WTC11 (cell line): Measurements from ENCODE around the gene GPR27.

Experiments
- FOXJ3 ChIP-seq: sonication (generic); formaldehyde crosslinking; IDR thresholded peaks from 2 replicates; pipeline ENCODE4 v1.9.0; 2021; ENCODE audit warnings: missing genetic modification reagents, mild to moderate bottlenecking, borderline replicate concordance
- FOXP1 ChIP-seq: sonication (generic); formaldehyde crosslinking; IDR thresholded peaks from 2 replicates; pipeline ENCODE4 v1.8.0; 2022; ENCODE audit warnings: missing genetic modification reagents, mild to moderate bottlenecking, moderate library complexity, borderline replicate concordance
- JAZF1 ChIP-seq: fragments of 250-450 bp; sonication (Bioruptor Pico); IDR thresholded peaks from 2 replicates; pipeline ENCODE4 v1.9.0; 2021; ENCODE audit warnings: moderate library complexity, mild to moderate bottlenecking, inconsistent platforms
- NFYB ChIP-seq: sonication (generic); formaldehyde crosslinking; conservative IDR thresholded peaks from 2 replicates; pipeline ENCODE4 v1.8.0; 2022; ENCODE audit warnings: low read depth, missing genetic modification reagents
- PREB ChIP-seq: sonication (generic); formaldehyde crosslinking; IDR thresholded peaks from 2 replicates; pipeline ENCODE4 v1.8.1; 2022; ENCODE audit warnings: mild to moderate bottlenecking, missing genetic modification reagents, moderate library complexity, borderline replicate concordance
- TF ChIP-seq, protein P1 (sequence below): fragments of 200-600 bp; IDR thresholded peaks from 2 replicates; pipeline ENCODE4 v1.8.0; 2022; ENCODE audit warnings: antibody characterized with exemption
- TF ChIP-seq, protein P2 (sequence below): sonication (generic); formaldehyde crosslinking; IDR thresholded peaks from 2 replicates; pipeline ENCODE4 v1.8.1; 2023; ENCODE audit warnings: mild to moderate bottlenecking, missing genetic modification reagents, borderline replicate concordance
- TF ChIP-seq, protein P3 (sequence below): sonication (generic); formaldehyde crosslinking; IDR thresholded peaks from 2 replicates; pipeline ENCODE4 v1.8.1; 2022; ENCODE audit warnings: missing genetic modification reagents, borderline replicate concordance

DNA sequence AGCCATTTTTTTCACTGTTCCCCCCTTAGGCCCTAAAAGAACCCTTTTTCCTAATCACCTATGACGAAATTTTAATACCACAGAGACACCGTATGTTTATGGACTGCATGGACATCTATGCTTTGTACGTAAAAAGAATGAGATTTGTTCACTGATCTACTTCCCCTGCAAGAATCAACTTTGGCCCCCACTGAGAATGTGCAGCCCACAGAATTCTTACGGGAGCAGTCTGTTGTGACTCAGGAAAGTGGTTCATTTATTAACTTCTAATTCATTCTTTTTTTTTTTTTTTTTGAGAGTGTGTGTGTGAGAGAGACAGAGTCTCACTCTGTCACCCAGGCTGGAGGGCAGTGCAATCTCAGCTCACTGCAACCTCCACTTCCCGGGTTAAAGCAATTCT is 46.1 kb upstream of the GPR27 start:
- TF ChIP-seq, protein P1, sequence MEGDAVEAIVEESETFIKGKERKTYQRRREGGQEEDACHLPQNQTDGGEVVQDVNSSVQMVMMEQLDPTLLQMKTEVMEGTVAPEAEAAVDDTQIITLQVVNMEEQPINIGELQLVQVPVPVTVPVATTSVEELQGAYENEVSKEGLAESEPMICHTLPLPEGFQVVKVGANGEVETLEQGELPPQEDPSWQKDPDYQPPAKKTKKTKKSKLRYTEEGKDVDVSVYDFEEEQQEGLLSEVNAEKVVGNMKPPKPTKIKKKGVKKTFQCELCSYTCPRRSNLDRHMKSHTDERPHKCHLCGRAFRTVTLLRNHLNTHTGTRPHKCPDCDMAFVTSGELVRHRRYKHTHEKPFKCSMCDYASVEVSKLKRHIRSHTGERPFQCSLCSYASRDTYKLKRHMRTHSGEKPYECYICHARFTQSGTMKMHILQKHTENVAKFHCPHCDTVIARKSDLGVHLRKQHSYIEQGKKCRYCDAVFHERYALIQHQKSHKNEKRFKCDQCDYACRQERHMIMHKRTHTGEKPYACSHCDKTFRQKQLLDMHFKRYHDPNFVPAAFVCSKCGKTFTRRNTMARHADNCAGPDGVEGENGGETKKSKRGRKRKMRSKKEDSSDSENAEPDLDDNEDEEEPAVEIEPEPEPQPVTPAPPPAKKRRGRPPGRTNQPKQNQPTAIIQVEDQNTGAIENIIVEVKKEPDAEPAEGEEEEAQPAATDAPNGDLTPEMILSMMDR = no peak
- TF ChIP-seq PREB (CRISPR knock-in tag) (no peak), NFYB (CRISPR knock-in tag) (no peak), FOXP1 (CRISPR knock-in tag) (no peak), JAZF1 (CRISPR knock-in tag) (no peak), FOXJ3 (CRISPR knock-in tag) (no peak)
- TF ChIP-seq, protein P2, sequence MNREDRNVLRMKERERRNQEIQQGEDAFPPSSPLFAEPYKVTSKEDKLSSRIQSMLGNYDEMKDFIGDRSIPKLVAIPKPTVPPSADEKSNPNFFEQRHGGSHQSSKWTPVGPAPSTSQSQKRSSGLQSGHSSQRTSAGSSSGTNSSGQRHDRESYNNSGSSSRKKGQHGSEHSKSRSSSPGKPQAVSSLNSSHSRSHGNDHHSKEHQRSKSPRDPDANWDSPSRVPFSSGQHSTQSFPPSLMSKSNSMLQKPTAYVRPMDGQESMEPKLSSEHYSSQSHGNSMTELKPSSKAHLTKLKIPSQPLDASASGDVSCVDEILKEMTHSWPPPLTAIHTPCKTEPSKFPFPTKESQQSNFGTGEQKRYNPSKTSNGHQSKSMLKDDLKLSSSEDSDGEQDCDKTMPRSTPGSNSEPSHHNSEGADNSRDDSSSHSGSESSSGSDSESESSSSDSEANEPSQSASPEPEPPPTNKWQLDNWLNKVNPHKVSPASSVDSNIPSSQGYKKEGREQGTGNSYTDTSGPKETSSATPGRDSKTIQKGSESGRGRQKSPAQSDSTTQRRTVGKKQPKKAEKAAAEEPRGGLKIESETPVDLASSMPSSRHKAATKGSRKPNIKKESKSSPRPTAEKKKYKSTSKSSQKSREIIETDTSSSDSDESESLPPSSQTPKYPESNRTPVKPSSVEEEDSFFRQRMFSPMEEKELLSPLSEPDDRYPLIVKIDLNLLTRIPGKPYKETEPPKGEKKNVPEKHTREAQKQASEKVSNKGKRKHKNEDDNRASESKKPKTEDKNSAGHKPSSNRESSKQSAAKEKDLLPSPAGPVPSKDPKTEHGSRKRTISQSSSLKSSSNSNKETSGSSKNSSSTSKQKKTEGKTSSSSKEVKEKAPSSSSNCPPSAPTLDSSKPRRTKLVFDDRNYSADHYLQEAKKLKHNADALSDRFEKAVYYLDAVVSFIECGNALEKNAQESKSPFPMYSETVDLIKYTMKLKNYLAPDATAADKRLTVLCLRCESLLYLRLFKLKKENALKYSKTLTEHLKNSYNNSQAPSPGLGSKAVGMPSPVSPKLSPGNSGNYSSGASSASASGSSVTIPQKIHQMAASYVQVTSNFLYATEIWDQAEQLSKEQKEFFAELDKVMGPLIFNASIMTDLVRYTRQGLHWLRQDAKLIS (CRISPR knock-in tag) = no peak
- TF ChIP-seq, protein P3, sequence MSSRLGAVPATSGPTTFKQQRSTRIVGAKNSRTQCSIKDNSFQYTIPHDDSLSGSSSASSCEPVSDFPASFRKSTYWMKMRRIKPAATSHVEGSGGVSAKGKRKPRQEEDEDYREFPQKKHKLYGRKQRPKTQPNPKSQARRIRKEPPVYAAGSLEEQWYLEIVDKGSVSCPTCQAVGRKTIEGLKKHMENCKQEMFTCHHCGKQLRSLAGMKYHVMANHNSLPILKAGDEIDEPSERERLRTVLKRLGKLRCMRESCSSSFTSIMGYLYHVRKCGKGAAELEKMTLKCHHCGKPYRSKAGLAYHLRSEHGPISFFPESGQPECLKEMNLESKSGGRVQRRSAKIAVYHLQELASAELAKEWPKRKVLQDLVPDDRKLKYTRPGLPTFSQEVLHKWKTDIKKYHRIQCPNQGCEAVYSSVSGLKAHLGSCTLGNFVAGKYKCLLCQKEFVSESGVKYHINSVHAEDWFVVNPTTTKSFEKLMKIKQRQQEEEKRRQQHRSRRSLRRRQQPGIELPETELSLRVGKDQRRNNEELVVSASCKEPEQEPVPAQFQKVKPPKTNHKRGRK = no peak
